Astrocyte (in vitro differentiated cells and primary cell): ENCODE measurements around the gene SGPL1. TPM values are rescaled to one million over a fixed set of nuclear protein-coding genes. Genes with fewer than 3 reads are reported as not detected.

ENCODE experiments used
- DNase-seq: peaks from one replicate; pipeline ENCODE4 v3.0.0-alpha.2; 2010; ENCODE audit warnings: low read depth
- FAIRE-seq: peaks from 2 replicates; lab custom pipeline; 2011; peaks lifted over from hg19 to GRCh38; lab: Jason Lieb, UNC
- H2AFZ ChIP-seq: 2 replicates; pipeline ENCODE4 v1.6.0; 2012; ENCODE audit warnings: low read depth, low read length, inconsistent platforms
- H3K27ac ChIP-seq: 2 replicates; pipeline ENCODE4 v1.5.1; 2011; ENCODE audit warnings: low read depth, low read length, inconsistent platforms
- H3K27me3 ChIP-seq: 2 replicates; pipeline ENCODE4 v1.6.0; 2011; ENCODE audit warnings: low read length, inconsistent platforms; ENCODE audit not compliant: insufficient read depth
- H3K36me3 ChIP-seq: 2 replicates; pipeline ENCODE4 v1.5.1; 2011; ENCODE audit warnings: low read length, inconsistent platforms; ENCODE audit not compliant: insufficient read depth
- H3K4me1 ChIP-seq: 2 replicates; pipeline ENCODE4 v1.5.1; 2011; ENCODE audit warnings: low read length, inconsistent platforms; ENCODE audit not compliant: insufficient read depth
- H3K4me2 ChIP-seq: 2 replicates; pipeline ENCODE4 v1.6.0; 2012; ENCODE audit warnings: low read length, inconsistent platforms
- H3K4me3 ChIP-seq: 2 replicates; pipeline ENCODE4 v1.5.1; 2011; ENCODE audit warnings: low read depth, mild to moderate bottlenecking, low read length, inconsistent platforms; ENCODE audit not compliant: insufficient read depth
- H3K79me2 ChIP-seq: 2 replicates; pipeline ENCODE4 v1.6.0; 2012; ENCODE audit warnings: mild to moderate bottlenecking, low read length, inconsistent platforms; ENCODE audit not compliant: insufficient read depth
- H3K9ac ChIP-seq: 2 replicates; pipeline ENCODE4 v1.6.0; 2012; ENCODE audit warnings: mild to moderate bottlenecking, low read length, inconsistent platforms
- H3K9me3 ChIP-seq: 2 replicates; pipeline ENCODE4 v1.5.1; 2012; ENCODE audit warnings: low read depth, mild to moderate bottlenecking, low read length, inconsistent platforms; ENCODE audit not compliant: insufficient read depth
- H4K20me1 ChIP-seq: 2 replicates; pipeline ENCODE4 v1.6.0; 2012; ENCODE audit warnings: low read length, inconsistent platforms; ENCODE audit not compliant: insufficient read depth
- H3K27ac Mint-ChIP-seq: one replicate; pipeline ENCODE4 v1.8.0; 2021; ENCODE audit warnings: mild to moderate bottlenecking, mixed read lengths; ENCODE audit not compliant: unreplicated experiment
- H3K27me3 Mint-ChIP-seq: one replicate; pipeline ENCODE4 v1.8.0; 2021; ENCODE audit warnings: low read depth, mixed read lengths; ENCODE audit not compliant: unreplicated experiment
- H3K36me3 Mint-ChIP-seq: one replicate; pipeline ENCODE4 v1.8.0; 2021; ENCODE audit warnings: low read depth, mixed read lengths; ENCODE audit not compliant: unreplicated experiment
- H3K4me1 Mint-ChIP-seq: one replicate; pipeline ENCODE4 v1.8.0; 2021; ENCODE audit warnings: low read depth, mixed read lengths; ENCODE audit not compliant: unreplicated experiment
- H3K4me3 Mint-ChIP-seq: one replicate; pipeline ENCODE4 v1.8.0; 2021; ENCODE audit warnings: mild to moderate bottlenecking, moderate library complexity, mixed read lengths; ENCODE audit not compliant: unreplicated experiment
- H3K9me3 Mint-ChIP-seq: one replicate; pipeline ENCODE4 v1.8.0; 2021; ENCODE audit warnings: mild to moderate bottlenecking, mixed read lengths; ENCODE audit not compliant: unreplicated experiment
- CTCF ChIP-seq: IDR thresholded peaks from 2 replicates; pipeline ENCODE4 v1.5.1; 2011; ENCODE audit warnings: low read depth, mild to moderate bottlenecking, inconsistent platforms, low read length, moderate library complexity; ENCODE audit not compliant: insufficient read depth
- EZH2 ChIP-seq: IDR thresholded peaks from 2 replicates; pipeline ENCODE4 v1.6.1; 2012; ENCODE audit warnings: mild to moderate bottlenecking, low read length, inconsistent platforms; ENCODE audit not compliant: insufficient read depth
- total RNA-seq: library from RNA; stranded (reverse); gene quantifications from 2 replicates; pipeline ENCODE4 v1.2.1, GENCODE V29; 2021

The SGPL1 gene
- total RNA-seq, 1 donor from 2014 or later: 101 TPM

DNA sequence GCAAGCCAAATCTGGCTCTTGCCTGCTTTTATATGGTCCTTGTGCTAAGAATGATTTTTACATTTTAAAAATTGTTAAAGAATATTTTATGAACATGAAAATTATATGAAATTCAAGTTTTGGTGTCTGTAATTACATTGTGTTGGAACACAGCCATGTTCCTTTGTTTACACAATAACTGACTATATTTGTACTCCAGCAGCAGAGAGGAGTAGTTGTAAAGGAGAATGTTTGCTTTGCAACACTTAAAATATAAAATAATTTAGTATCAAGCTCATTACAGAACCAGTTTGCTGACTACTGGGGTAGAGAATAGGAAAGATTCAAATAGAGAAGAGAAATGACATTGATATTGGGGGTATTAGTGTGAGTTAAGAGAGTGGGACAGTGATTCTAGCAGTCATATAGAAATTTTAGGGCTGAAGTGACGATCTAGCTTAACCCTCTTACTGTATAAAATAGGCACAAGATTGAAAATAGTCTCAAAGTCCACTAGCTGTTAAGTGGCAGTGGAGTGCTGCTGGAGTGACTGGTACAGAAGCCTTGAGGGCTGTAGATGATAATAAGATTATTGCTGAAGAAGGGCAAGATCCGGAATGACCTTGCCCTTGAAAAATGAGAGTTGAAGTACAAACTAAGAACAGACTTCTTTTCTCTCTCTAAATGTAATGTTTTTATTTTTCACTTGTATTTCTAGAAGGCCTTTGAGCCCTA, 28.2 kb downstream of the SGPL1 start:
- Mint-ChIP-seq H3K27me3 (no peaks in the 10 kb centered on the region), H3K4me3 (no peak overlapping the region), H3K4me1 (peaks cover 21% of the 10 kb centered on the region), H3K27ac (no peak overlapping the region), H3K36me3 (peaks cover 35% of the 10 kb centered on the region), H3K9me3 (no peaks in the 10 kb centered on the region)
- DNase-seq: no peak
- Histone ChIP-seq H3K27me3 (no peaks in the 10 kb centered on the region), H2AFZ (no peak overlapping the region), H3K4me2 (no peak overlapping the region), H3K79me2 (peaks cover 55% of the 10 kb centered on the region), H3K4me3 (no peak overlapping the region), H3K36me3 (peaks cover 14% of the 10 kb centered on the region), H3K27ac (no peak overlapping the region), H3K9ac (no peak overlapping the region), H3K4me1 (no peaks in the 10 kb centered on the region), H3K9me3 (no peaks in the 10 kb centered on the region), H4K20me1 (peaks cover 15% of the 10 kb centered on the region)
- FAIRE-seq: no peak
- no peak for TF ChIP-seq EZH2

DNA sequence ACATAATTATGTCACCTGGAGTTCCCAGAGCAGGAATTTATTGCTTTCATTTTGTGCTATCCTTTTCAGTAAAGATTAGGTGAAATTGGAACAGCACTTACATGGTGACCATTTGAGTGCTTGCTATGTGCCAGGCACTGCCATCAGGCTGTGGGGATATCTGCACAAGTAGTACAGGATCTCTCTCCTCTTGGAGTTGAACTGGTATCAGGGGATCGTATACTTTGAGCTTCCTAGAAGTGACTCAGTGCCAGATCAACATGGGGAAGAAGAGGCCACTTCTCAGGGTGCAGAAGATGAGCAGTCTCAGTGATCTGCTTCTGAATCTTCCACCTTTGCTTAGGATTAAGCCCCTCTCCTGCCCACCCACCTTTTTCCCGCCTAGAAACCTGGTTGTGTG, 29.5 kb downstream of the SGPL1 start:
- H2AFZ ChIP-seq: no peak overlapping the region
- H3K36me3 ChIP-seq: peaks cover 14% of the 10 kb centered on the region
- H3K4me1 ChIP-seq: peaks cover 13% of the 10 kb centered on the region
- H4K20me1 ChIP-seq: peaks cover 10% of the 10 kb centered on the region
- Mint-ChIP-seq H3K27me3 (no peaks in the 10 kb centered on the region), H3K4me1 (peaks cover 33% of the 10 kb centered on the region), H3K27ac (no peak overlapping the region), H3K9me3 (no peaks in the 10 kb centered on the region), H3K36me3 (peaks cover 30% of the 10 kb centered on the region), H3K4me3 (no peak overlapping the region)
- H3K79me2 ChIP-seq: peaks cover 43% of the 10 kb centered on the region
- H3K9ac ChIP-seq: no peak overlapping the region
- H3K27ac ChIP-seq: no peak overlapping the region
- H3K27me3 ChIP-seq: no peaks in the 10 kb centered on the region
- no peaks in the 10 kb centered on the region for H3K9me3 ChIP-seq
- H3K4me2 ChIP-seq: no peak overlapping the region
- DNase-seq (no peak), FAIRE-seq (no peak)
- H3K4me3 ChIP-seq: no peak overlapping the region
- no peak for TF ChIP-seq CTCF

GRCh38 chr10:70845816-70846215, 30.1 kb downstream of the SGPL1 start:
- DNase-seq: no peak
- Mint-ChIP-seq H3K27ac (no peak overlapping the region), H3K4me3 (peak overlapping the region; percentile 28), H3K4me1 (peaks cover 38% of the 10 kb centered on the region), H3K9me3 (no peaks in the 10 kb centered on the region), H3K27me3 (no peaks in the 10 kb centered on the region), H3K36me3 (peaks cover 31% of the 10 kb centered on the region)
- H3K4me2 ChIP-seq: no peak overlapping the region
- H3K9me3 ChIP-seq: no peaks in the 10 kb centered on the region
- H3K79me2 ChIP-seq: peaks cover 38% of the 10 kb centered on the region
- no peak overlapping the region for H3K9ac ChIP-seq
- peaks cover 14% of the 10 kb centered on the region for H3K4me1 ChIP-seq
- H3K27me3 ChIP-seq: no peaks in the 10 kb centered on the region
- H3K36me3 ChIP-seq: peaks cover 14% of the 10 kb centered on the region
- no peak overlapping the region for H3K4me3 ChIP-seq
- no peak overlapping the region for H2AFZ ChIP-seq
- peaks cover 6% of the 10 kb centered on the region for H4K20me1 ChIP-seq
- FAIRE-seq: no peak
- TF ChIP-seq EZH2: no peak
- TF ChIP-seq CTCF: no peak
- H3K27ac ChIP-seq: no peak overlapping the region
